Measurements from ENCODE around the gene TMX4. TPM values are rescaled to one million over a fixed set of nuclear protein-coding genes. Genes with fewer than 3 reads are reported as not detected.

TMX4 gene
- total RNA-seq, 4 donors from 2014 or later = 23.6 to 32.9 (median 28.1) TPM

DNA sequence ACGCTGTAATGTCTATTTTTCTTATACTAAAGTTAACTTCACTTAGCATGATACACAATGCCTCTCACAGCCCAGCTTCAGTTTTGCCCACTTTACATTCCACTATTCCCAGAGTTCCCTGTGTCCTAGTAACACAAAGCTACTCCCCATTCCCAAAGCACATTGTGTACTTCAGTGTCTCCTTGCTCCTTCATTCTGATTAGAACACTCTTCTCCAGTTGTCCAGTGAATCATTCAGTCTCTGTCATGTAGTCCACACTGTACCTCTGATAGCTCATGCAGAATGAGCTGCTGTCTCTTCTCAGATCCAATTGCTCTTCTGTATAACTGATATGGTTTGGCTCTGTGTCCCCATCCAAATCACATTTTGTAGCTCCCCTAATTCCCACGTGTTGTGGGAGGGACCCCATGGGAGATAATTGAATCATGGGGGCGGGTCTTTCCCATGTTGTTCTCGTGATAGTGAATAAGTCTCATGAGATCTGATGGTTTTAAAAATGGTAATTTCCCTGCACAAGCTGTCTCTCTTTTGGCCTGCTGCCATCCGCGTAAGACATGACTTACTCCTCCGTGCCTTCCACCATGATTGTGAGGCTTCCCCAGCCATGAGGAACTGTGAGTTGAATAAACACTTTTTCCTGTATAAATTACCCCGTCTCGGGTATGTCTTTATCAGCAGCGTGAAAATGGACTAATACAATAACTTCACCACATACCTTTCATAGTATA, 2.1 kb upstream of the TMX4 start:
- no peak for TF ChIP-seq POLR2AphosphoS5 (IDR thresholded peaks at IDR 0.05)
- no peak for TF ChIP-seq CTCF (IDR thresholded peaks at IDR 0.05)
- no peak for TF ChIP-seq EP300 (IDR thresholded peaks at IDR 0.05; ENCODE audit: low read depth)
- no peak for TF ChIP-seq POLR2A (IDR thresholded peaks at IDR 0.05)
- Histone ChIP-seq H3K9me3 (no peaks in the 10 kb centered on the region), H3K4me1 (peaks cover 0 to 16% (median 9%) of the 10 kb centered on the region in 4 donors), H3K36me3 (no peaks in the 10 kb centered on the region), H3K27me3 (no peaks in the 10 kb centered on the region), H3K27ac (no peak overlapping the region), H3K4me3 (no peak overlapping the region)
- in situ Hi-C loops (cut with MboI; ENCODE audit: low pct_ligation_motif_present in 1 of 4, low pct_unique_long_range_greater_than_20kb in 1 of 4, low sequenced_read_pairs in 3 of 4) (no loop called here), intact Hi-C loops (cut with DNase I; ENCODE audit: low total_unique reads) (no loop called here)
- no peak for DNase-seq
- 86 to 91% methylated on average over 10 of the region's 10 CpGs for WGBS, 2 donors (ENCODE audit: low coverage in 1 of 2)

GRCh38 chr20:8020314-8021079, 936 bp upstream of the TMX4 start:
- Histone ChIP-seq H3K9me3 (no peaks in the 10 kb centered on the region), H3K27ac (peak overlapping the region; percentile 93 to 100 (median 98)), H3K36me3 (no peaks in the 10 kb centered on the region), H3K4me3 (peak overlapping the region in 1 of 4 donors; percentile 64), H3K27me3 (no peaks in the 10 kb centered on the region), H3K4me1 (peaks cover 0 to 16% (median 9%) of the 10 kb centered on the region in 4 donors)
- TF ChIP-seq POLR2A (IDR thresholded peaks at IDR 0.05) (no peak), POLR2AphosphoS5 (IDR thresholded peaks at IDR 0.05) (no peak), EP300 (IDR thresholded peaks at IDR 0.05; ENCODE audit: low read depth) (no peak), CTCF (IDR thresholded peaks at IDR 0.05) (no peak)
- in situ Hi-C loops (cut with MboI; ENCODE audit: low pct_ligation_motif_present in 1 of 4, low pct_unique_long_range_greater_than_20kb in 1 of 4, low sequenced_read_pairs in 3 of 4) = no loop called here
- DNase-seq = no peak
- intact Hi-C loops (cut with DNase I; ENCODE audit: low total_unique reads) = no loop called here
- 28 to 39% methylated on average over 3 of the region's 3 CpGs for WGBS, 2 donors (ENCODE audit: low coverage in 1 of 2)

GRCh38 chr20:8019998-8020247, 362 bp upstream of the TMX4 start:
- peaks cover 0 to 16% (median 9%) of the 10 kb centered on the region in 4 donors for H3K4me1 ChIP-seq
- no peak for DNase-seq
- H3K36me3 ChIP-seq = no peaks in the 10 kb centered on the region
- H3K9me3 ChIP-seq = no peaks in the 10 kb centered on the region
- intact Hi-C loops (cut with DNase I; ENCODE audit: low total_unique reads) = loop anchor here (1.0 kb wide), 1 partner anchor 112 kb away; the partner anchor contains the start of gene PLCB1
- in situ Hi-C loops (cut with MboI; ENCODE audit: low pct_ligation_motif_present in 1 of 4, low pct_unique_long_range_greater_than_20kb in 1 of 4, low sequenced_read_pairs in 3 of 4) = no loop called here
- 0 to 3% methylated on average over 3 of the region's 3 CpGs for WGBS, 2 donors (ENCODE audit: low coverage in 1 of 2)
- no peak for TF ChIP-seq CTCF (IDR thresholded peaks at IDR 0.05)
- TF ChIP-seq EP300 (IDR thresholded peaks at IDR 0.05; ENCODE audit: low read depth) = no peak
- TF ChIP-seq POLR2AphosphoS5 (IDR thresholded peaks at IDR 0.05) = no peak
- no peak for TF ChIP-seq POLR2A (IDR thresholded peaks at IDR 0.05)
- peak overlapping the region in 3 of 4 donors; percentile 64 to 96 (median 83) for H3K4me3 ChIP-seq
- H3K27me3 ChIP-seq = no peaks in the 10 kb centered on the region
- H3K27ac ChIP-seq = peak overlapping the region; percentile 93 to 100 (median 98)

- in situ Hi-C loops (cut with MboI; ENCODE audit: low pct_ligation_motif_present in 1 of 4, low pct_unique_long_range_greater_than_20kb in 1 of 4, low sequenced_read_pairs in 3 of 4) (no loop called here), intact Hi-C loops (cut with DNase I; ENCODE audit: low total_unique reads) (loop anchor here (1.0 kb wide), 1 partner anchor 113 kb away; the partner anchor contains the start of gene PLCB1)
- H3K36me3 ChIP-seq = no peaks in the 10 kb centered on the region
- peak overlapping the region; percentile 64 to 99 (median 90) for H3K4me3 ChIP-seq
- no peaks in the 10 kb centered on the region for H3K27me3 ChIP-seq
- 0 to 1% methylated on average over 1 to 22 of the region's 23 CpGs for WGBS, 2 donors (ENCODE audit: low coverage in 1 of 2)
- DNase-seq = peak; percentile 71
- H3K4me1 ChIP-seq = peaks cover 0 to 16% (median 9%) of the 10 kb centered on the region in 4 donors
- H3K27ac ChIP-seq = peak overlapping the region; percentile 93 to 100 (median 98)
- TF ChIP-seq CTCF (IDR thresholded peaks at IDR 0.05) (peak in 2 of 5 experiments; percentile 20 to 45), EP300 (IDR thresholded peaks at IDR 0.05; ENCODE audit: low read depth) (no peak), POLR2AphosphoS5 (IDR thresholded peaks at IDR 0.05) (peak; percentile 10 to 66 (median 40)), POLR2A (IDR thresholded peaks at IDR 0.05) (no peak)
- H3K9me3 ChIP-seq = no peaks in the 10 kb centered on the region
Observed at GRCh38 chr20:8018958-8019245, 659 bp downstream of the TMX4 start.

Measured in transverse colon (tissue), 4 donors.